Liver (tissue), 3 donors: ENCODE results near the gene UQCR11.
"Not testable (repeated sequence)": the region's sequence is repeated elsewhere in the genome, so short reads cannot be mapped to it uniquely, and the experiment has no call there.

Source experiments
- EGR1 ChIP-seq, 2 donors: IDR thresholded peaks; 2 replicates each; pipeline ENCODE4 v1.6.1; 2016 to 2018; ENCODE audit warnings: antibody characterized with exemption in 2 of 2, low read depth in 2 of 2
- HNF4G ChIP-seq: IDR thresholded peaks from 2 replicates; pipeline ENCODE4 v1.6.1; 2016; ENCODE audit warnings: antibody characterized with exemption
- JUND ChIP-seq, 2 donors: IDR thresholded peaks; 2 replicates each; pipeline ENCODE4 v1.6.1; 2016; ENCODE audit warnings: antibody characterized with exemption in 2 of 2
- NR2F2 ChIP-seq: IDR thresholded peaks from 2 replicates; pipeline ENCODE4 v1.6.1; 2016; ENCODE audit warnings: antibody characterized with exemption
- RAD21 ChIP-seq, 2 donors: IDR thresholded peaks; 2 replicates each; pipeline ENCODE4 v1.6.1; 2016; ENCODE audit warnings: antibody characterized with exemption in 2 of 2, mild to moderate bottlenecking in 2 of 2
- RXRA ChIP-seq, 2 donors: IDR thresholded peaks; 2 replicates each; pipeline ENCODE4 v1.6.1; 2017 to 2018; ENCODE audit warnings: antibody characterized with exemption in 2 of 2, mild to moderate bottlenecking in 1 of 2
- SP1 ChIP-seq: IDR thresholded peaks from 2 replicates; pipeline ENCODE4 v1.6.1; 2018; ENCODE audit warnings: antibody characterized with exemption, mild to moderate bottlenecking
- TAF1 ChIP-seq: conservative IDR thresholded peaks from 2 replicates; pipeline ENCODE4 v1.6.1; 2016; ENCODE audit warnings: antibody characterized with exemption, mild to moderate bottlenecking
- YY1 ChIP-seq: IDR thresholded peaks from 2 replicates; pipeline ENCODE4 v1.6.1; 2016; ENCODE audit warnings: antibody characterized with exemption, mild to moderate bottlenecking
- ZBTB33 ChIP-seq: IDR thresholded peaks from 2 replicates; pipeline ENCODE4 v1.6.1; 2016; ENCODE audit warnings: antibody characterized with exemption
- TF ChIP-seq, protein P1 (sequence below): fragments of 150-350 bp; IDR thresholded peaks from 2 replicates; pipeline ENCODE4 v1.5.1; 2017; ENCODE audit warnings: improper control_type of control experiment, low read depth, low read length; ENCODE audit not compliant: missing input control
- TF ChIP-seq, protein P2 (sequence below): IDR thresholded peaks from 2 replicates; pipeline ENCODE4 v1.6.1; 2016; ENCODE audit warnings: antibody characterized with exemption, mild to moderate bottlenecking
- TF ChIP-seq, protein P3 (sequence below): IDR thresholded peaks from 2 replicates; pipeline ENCODE4 v1.6.1; 2016; ENCODE audit warnings: antibody characterized with exemption
- TF ChIP-seq, protein P4 (sequence below): IDR thresholded peaks from 2 replicates; pipeline ENCODE4 v1.6.1; 2016; ENCODE audit warnings: antibody characterized with exemption
- donor health status: healthy.
- donor health status: healthy.

- TF ChIP-seq, protein P1, sequence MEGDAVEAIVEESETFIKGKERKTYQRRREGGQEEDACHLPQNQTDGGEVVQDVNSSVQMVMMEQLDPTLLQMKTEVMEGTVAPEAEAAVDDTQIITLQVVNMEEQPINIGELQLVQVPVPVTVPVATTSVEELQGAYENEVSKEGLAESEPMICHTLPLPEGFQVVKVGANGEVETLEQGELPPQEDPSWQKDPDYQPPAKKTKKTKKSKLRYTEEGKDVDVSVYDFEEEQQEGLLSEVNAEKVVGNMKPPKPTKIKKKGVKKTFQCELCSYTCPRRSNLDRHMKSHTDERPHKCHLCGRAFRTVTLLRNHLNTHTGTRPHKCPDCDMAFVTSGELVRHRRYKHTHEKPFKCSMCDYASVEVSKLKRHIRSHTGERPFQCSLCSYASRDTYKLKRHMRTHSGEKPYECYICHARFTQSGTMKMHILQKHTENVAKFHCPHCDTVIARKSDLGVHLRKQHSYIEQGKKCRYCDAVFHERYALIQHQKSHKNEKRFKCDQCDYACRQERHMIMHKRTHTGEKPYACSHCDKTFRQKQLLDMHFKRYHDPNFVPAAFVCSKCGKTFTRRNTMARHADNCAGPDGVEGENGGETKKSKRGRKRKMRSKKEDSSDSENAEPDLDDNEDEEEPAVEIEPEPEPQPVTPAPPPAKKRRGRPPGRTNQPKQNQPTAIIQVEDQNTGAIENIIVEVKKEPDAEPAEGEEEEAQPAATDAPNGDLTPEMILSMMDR: not testable (repeated sequence)
- TF ChIP-seq, protein P2, sequence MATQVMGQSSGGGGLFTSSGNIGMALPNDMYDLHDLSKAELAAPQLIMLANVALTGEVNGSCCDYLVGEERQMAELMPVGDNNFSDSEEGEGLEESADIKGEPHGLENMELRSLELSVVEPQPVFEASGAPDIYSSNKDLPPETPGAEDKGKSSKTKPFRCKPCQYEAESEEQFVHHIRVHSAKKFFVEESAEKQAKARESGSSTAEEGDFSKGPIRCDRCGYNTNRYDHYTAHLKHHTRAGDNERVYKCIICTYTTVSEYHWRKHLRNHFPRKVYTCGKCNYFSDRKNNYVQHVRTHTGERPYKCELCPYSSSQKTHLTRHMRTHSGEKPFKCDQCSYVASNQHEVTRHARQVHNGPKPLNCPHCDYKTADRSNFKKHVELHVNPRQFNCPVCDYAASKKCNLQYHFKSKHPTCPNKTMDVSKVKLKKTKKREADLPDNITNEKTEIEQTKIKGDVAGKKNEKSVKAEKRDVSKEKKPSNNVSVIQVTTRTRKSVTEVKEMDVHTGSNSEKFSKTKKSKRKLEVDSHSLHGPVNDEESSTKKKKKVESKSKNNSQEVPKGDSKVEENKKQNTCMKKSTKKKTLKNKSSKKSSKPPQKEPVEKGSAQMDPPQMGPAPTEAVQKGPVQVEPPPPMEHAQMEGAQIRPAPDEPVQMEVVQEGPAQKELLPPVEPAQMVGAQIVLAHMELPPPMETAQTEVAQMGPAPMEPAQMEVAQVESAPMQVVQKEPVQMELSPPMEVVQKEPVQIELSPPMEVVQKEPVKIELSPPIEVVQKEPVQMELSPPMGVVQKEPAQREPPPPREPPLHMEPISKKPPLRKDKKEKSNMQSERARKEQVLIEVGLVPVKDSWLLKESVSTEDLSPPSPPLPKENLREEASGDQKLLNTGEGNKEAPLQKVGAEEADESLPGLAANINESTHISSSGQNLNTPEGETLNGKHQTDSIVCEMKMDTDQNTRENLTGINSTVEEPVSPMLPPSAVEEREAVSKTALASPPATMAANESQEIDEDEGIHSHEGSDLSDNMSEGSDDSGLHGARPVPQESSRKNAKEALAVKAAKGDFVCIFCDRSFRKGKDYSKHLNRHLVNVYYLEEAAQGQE: not testable (repeated sequence)
- TF ChIP-seq JUND (IDR thresholded peaks at IDR 0.05); RXRA (IDR thresholded peaks at IDR 0.05); YY1; ZBTB33; HNF4G; TAF1; RAD21 (IDR thresholded peaks at IDR 0.05); SP1; EGR1 (IDR thresholded peaks at IDR 0.05; ENCODE audit: low read depth in 2 of 2); NR2F2: not testable (repeated sequence)
- TF ChIP-seq, protein P3, sequence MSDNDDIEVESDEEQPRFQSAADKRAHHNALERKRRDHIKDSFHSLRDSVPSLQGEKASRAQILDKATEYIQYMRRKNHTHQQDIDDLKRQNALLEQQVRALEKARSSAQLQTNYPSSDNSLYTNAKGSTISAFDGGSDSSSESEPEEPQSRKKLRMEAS: not testable (repeated sequence)
- TF ChIP-seq, protein P4, sequence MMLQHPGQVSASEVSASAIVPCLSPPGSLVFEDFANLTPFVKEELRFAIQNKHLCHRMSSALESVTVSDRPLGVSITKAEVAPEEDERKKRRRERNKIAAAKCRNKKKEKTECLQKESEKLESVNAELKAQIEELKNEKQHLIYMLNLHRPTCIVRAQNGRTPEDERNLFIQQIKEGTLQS: not testable (repeated sequence)
Observed at GRCh38 chr19:1640893-1641448, 35.7 kb upstream of the UQCR11 start.
